GM18505 (cell line): Measurements from ENCODE around the gene PPP6R1.

Experiments
- ATAC-seq: cut with Tn5 transposase; IDR thresholded peaks from one replicate; pipeline ENCODE4 v1.9.1; 2021; ENCODE audit not compliant: unreplicated experiment
- POLR2A ChIP-seq: IDR thresholded peaks from 4 replicates; pipeline ENCODE4 v1.6.1; 2011; ENCODE audit warnings: borderline replicate concordance; ENCODE audit not compliant: insufficient read depth, insufficient read length; ENCODE audit errors: extremely low read depth

Gene PPP6R1

DNA sequence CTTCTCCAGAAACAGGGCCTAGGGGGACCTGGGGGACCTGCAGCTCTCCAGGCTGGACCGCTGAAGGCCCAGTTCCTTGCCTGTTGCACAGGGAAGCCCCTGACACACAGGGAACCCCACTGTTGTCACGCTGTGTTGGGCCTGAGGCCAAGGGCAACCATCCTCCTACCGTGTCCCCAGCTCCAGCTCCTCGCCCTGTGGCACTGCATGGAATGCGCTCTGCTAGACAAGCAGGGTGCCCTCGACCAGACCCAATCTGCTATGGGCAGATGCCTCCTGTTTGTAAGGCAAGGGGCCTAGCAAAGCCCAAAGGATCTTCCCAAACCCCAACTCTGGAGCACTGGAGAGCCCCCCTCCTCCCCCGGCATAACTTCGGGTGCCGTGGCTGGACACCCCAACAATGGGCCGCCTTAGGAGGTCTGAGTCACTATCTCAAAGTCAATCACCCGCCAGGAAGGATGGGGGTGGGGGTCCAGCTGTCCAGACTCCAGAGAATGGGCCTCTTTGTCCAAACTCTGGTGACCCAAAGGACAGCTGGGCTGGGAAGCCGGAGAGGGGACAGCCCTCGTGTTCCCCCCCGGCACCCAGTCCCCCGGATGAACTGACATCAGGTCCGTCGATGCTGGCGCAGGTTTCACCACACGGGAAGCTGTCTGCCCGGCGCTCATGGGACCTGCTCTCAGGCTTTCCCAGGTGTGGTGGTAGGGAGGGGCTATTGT lies 28.7 kb upstream of the PPP6R1 start:
- TF ChIP-seq POLR2A, result no peak
- no peak for ATAC-seq

DNA sequence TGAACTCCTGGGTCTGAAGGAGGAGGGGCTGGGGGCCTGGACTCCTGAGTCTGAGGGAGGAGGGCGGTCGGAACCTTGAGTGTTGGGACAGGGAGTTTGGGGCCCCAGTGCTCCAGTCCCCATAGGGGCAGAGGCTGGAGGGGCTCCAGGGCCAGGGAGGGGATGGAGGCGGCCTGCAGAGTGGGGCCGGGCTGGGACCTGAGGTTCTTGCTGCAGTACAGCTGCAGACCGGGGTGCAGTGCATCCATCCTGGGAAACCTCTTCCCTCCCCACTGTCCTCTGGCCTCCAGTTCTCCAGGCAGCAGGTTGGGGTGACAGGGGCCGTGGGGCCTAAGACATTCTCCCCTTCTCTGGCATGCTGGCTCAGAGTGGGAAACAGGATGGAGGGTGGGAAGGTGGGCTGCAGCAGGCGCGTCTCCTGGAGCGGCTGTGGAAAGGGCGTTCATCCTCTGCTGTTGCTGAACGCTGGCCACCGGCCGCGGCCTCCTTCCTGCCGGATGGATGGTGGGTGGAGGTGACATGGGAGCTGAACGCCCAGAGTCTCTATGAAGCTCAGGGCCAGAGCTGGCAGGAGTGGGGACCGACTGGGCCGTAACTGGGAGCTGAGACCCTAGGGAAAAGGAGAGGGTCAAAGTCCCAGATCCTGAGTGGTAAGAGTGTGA lies 26.5 kb upstream of the PPP6R1 start:
- TF ChIP-seq POLR2A, result no peak
- ATAC-seq, result no peak

GRCh38 chr19:55284405-55285058 lies 25.7 kb upstream of the PPP6R1 start:
- ATAC-seq, result no peak
- TF ChIP-seq POLR2A, result no peak

GRCh38 chr19:55283548-55284377 lies 24.9 kb upstream of the PPP6R1 start, which contains the start of gene BRSK1:
Gene BRSK1 (plus strand): TSS chr19:55283997. CDS start chr19:55284443, 446 bp downstream.
- TF ChIP-seq POLR2A, result no peak
- no peak for ATAC-seq

- ATAC-seq, result peak; percentile 62
- peak; percentile 66 for TF ChIP-seq POLR2A
Measured at GRCh38 chr19:55279770-55280643, 21.2 kb upstream of the PPP6R1 start, which contains the start of gene HSPBP1. Gene HSPBP1 (minus strand): TSS chr19:55280110. CDS start chr19:55279608, 502 bp downstream.

- ATAC-seq, result no peak
- TF ChIP-seq POLR2A, result no peak
Measured at GRCh38 chr19:55279340-55279739, 20.5 kb upstream of the PPP6R1 start.

- ATAC-seq, result no peak
- no peak for TF ChIP-seq POLR2A
Measured at GRCh38 chr19:55278391-55279135, 19.7 kb upstream of the PPP6R1 start.

DNA sequence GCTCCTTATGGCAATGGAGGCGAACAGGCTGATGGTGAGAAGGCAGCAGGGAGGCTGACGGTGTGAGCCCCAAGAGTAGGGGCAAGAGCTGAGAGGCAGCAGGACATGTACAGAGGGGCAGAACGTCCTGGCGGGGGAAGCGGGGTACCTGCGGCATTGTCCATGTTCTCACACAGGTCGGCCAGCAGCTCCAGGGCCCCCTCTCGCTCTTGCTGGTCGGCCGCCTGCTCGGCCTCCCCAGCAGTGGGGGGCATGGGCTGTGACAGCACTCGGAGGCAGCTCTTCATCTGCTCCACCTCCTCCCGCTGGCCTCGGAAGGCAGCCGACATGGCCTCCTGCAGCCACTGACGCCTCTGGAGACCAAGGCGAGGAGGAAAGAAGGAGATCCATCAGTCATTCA lies 18.7 kb upstream of the PPP6R1 start:
- TF ChIP-seq POLR2A, result no peak
- ATAC-seq, result no peak

GRCh38 chr19:55276720-55277430 lies 18.1 kb upstream of the PPP6R1 start:
- no peak for ATAC-seq
- TF ChIP-seq POLR2A, result no peak

DNA sequence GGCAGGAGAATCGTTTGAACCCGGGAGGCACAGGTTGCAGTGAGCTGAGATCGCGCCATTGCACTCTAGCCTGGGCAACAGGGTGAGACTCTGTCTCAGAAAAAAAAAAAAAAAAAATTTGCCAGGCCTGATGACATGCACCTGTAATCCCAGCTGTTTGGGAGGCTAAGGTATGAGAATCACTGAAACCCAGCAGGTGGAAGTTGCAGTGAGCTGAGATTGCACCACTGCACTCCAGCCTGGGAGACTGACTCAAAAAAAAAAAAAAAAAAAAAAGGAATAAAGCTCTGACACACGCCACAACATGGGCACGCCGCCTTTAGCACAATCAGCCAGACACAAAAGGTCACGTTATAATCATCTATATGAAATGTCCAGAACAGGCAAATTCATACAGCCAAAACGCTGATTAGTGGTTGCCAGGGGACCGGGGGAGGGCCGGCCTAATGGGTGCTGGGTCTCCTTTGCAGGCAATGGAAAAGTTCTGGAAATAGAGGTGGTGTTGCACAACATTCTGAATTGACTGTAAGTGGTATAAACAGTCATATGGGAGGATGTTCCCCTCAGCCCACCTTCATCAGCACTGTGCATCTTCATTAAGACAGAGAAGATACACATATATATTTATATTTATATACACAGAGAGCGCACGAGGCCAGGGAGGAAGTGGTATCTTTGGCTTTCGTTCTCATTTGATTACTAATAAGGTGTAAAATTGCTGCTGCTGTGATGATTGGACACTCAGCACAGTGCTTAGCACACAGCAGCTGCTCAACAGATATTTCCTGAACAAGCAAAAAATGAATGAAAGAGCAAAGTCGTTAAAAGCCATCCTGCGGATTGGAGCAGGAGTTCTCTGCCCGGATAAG lies 17.3 kb upstream of the PPP6R1 start:
- no peak for TF ChIP-seq POLR2A
- no peak for ATAC-seq
